OCI-LY3 (cell line): ENCODE measurements around the gene EAF2.

Source experiments
- CTCF ChIP-seq: fragments of 200-600, 300-600 bp; sonication (generic); IDR thresholded peaks from 2 replicates; pipeline ENCODE4 v1.5.1; 2014; ENCODE audit warnings: antibody characterized with exemption, low read length, low read depth
- EZH2phosphoT487 ChIP-seq: fragments of 200-600 bp; shearing (Covaris generic); IDR thresholded peaks from 2 replicates; pipeline ENCODE4 v1.6.1; 2018; ENCODE audit warnings: antibody characterized with exemption, mixed run types, low read depth

DNA sequence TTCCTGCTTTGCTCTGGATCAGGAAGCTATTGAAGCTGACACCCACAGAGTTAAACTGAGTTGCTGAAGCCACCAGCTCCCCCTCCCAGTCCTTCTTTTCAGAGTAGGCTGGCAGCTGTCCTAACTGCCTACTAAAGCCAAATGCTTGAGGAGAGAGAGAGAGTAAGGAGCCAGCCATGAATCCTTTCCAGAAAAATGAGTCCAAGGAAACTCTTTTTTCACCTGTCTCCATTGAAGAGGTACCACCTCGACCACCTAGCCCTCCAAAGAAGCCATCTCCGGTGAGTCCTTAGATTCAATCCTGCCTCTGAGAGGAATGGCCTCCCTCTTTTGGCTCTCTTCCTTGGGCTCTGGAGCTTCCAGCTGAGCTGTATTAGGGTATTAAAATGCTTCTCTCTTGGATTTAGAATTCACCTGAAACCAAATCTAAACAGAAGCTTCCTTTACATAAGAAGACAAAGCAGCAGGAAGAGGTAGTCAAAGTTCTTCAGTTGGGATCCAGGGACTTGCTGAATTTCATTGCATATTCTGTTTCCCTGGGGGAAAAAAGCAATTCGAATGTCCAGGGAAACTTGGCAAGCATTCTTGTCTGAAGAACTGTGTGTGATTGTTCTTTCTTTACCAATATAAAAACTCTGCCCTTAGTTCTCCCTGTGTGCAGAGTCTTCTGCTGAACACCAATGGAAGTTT lies 59.4 kb downstream of the EAF2 start, which contains the start of gene SLC15A2:
- no peak for TF ChIP-seq EZH2phosphoT487
- no peak for TF ChIP-seq CTCF
